ENCODE measurements around the gene GTF3C5. TPM values are rescaled to one million over a fixed set of nuclear protein-coding genes. Genes with fewer than 3 reads are reported as not detected.
"Not testable (repeated sequence)": the region's sequence is repeated elsewhere in the genome, so short reads cannot be mapped to it uniquely, and the experiment has no call there.

The GTF3C5 gene
- total RNA-seq, 2 experiments from 2014 or later = 89.3 to 95.7 TPM

DNA sequence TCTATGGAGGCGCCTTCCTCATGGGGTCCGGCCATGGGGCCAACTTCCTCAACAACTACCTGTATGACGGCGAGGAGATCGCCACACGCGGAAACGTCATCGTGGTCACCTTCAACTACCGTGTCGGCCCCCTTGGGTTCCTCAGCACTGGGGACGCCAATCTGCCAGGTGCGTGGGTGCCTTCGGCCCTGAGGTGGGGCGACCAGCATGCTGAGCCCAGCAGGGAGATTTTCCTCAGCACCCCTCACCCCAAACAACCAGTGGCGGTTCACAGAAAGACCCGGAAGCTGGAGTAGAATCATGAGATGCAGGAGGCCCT, 34.2 kb downstream of the GTF3C5 start:
- POLR2A ChIA-PET = no interaction called here
- Mint-ChIP-seq H3K36me3 (ENCODE audit: low read depth) (no peaks in the 10 kb centered on the region), H3K4me1 (ENCODE audit: low read depth) (peaks cover 24% of the 10 kb centered on the region), H3K27ac (no peak overlapping the region), H3K9me3 (ENCODE audit: insufficient read depth) (no peaks in the 10 kb centered on the region), H3K4me3 (no peak overlapping the region), H3K27me3 (ENCODE audit: low read depth) (no peaks in the 10 kb centered on the region)
- no peak for DNase-seq
- CTCF ChIA-PET = interaction anchor here (0.8 kb wide), 1 partner anchor 42 kb away, joined by 3 read pairs; no protein-coding TSS in a partner anchor
- ATAC-seq = no peak

DNA sequence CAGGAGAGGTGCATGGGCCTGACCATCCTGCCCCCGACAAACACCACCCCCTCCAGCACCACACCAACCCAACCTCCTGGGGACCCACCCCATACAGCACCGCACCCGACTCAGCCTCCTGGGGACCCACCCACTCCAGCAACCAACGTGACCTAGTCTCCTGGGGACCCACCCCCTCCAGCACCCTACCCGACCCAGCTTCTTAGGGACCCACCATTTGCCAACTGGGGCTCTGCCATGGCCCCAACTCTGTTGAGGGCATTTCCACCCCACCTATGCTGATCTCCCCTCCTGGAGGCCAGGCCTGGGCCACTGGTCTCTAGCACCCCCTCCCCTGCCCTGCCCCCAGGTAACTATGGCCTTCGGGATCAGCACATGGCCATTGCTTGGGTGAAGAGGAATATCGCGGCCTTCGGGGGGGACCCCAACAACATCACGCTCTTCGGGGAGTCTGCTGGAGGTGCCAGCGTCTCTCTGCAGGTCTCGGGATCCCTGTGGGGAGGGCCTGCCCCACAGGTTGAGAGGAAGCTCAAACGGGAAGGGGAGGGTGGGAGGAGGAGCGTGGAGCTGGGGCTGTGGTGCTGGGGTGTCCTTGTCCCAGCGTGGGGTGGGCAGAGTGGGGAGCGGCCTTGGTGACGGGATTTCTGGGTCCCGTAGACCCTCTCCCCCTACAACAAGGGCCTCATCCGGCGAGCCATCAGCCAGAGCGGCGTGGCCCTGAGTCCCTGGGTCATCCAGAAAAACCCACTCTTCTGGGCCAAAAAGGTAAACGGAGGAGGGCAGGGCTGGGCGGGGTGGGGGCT, 35.6 kb downstream of the GTF3C5 start:
- DNase-seq = no peak
- H3K4me1 Mint-ChIP-seq (ENCODE audit: low read depth) = peaks cover 12% of the 10 kb centered on the region
- H3K27me3 Mint-ChIP-seq (ENCODE audit: low read depth) = no peaks in the 10 kb centered on the region
- ATAC-seq = no peak
- no peaks in the 10 kb centered on the region for H3K9me3 Mint-ChIP-seq (ENCODE audit: insufficient read depth)
- ChIA-PET POLR2A (interaction anchor here (1.4 kb wide), 1 partner anchor 36 kb away, joined by 6 read pairs; the partner anchor contains the start of gene GTF3C5), CTCF (interaction anchor here (0.7 to 1.4 kb wide), 2 partner anchors 77 to 78 kb away, joined by 4 read pairs; no protein-coding TSS in a partner anchor)
- no peaks in the 10 kb centered on the region for H3K36me3 Mint-ChIP-seq (ENCODE audit: low read depth)
- no peak overlapping the region for H3K4me3 Mint-ChIP-seq
- H3K27ac Mint-ChIP-seq = no peak overlapping the region

DNA sequence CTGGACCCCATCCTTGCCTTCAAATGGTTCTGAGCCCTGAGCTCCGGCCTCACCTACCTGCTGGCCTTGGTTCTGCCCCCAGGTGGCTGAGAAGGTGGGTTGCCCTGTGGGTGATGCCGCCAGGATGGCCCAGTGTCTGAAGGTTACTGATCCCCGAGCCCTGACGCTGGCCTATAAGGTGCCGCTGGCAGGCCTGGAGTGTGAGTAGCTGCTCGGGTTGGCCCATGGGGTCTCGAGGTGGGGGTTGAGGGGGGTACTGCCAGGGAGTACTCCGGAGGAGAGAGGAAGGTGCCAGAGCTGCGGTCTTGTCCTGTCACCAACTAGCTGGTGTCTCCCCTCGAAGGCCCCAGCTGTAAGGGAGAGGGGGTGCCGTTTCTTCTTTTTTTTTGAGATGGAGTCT, 36.2 kb downstream of the GTF3C5 start:
- Mint-ChIP-seq H3K9me3 (ENCODE audit: insufficient read depth) (no peaks in the 10 kb centered on the region), H3K4me1 (ENCODE audit: low read depth) (peaks cover 10% of the 10 kb centered on the region), H3K36me3 (ENCODE audit: low read depth) (peaks cover 3% of the 10 kb centered on the region), H3K27me3 (ENCODE audit: low read depth) (no peaks in the 10 kb centered on the region), H3K4me3 (no peak overlapping the region), H3K27ac (no peak overlapping the region)
- DNase-seq = no peak
- ChIA-PET POLR2A (interaction anchor here (0.9 to 1.4 kb wide), 2 partner anchors 9 to 36 kb away, joined by 3 to 6 read pairs; partner anchors contain the start of gene GTF3C5), CTCF (interaction anchor here (1.4 kb wide), 1 partner anchor 77 kb away, joined by 4 read pairs; no protein-coding TSS in a partner anchor)
- ATAC-seq = no peak

DNA sequence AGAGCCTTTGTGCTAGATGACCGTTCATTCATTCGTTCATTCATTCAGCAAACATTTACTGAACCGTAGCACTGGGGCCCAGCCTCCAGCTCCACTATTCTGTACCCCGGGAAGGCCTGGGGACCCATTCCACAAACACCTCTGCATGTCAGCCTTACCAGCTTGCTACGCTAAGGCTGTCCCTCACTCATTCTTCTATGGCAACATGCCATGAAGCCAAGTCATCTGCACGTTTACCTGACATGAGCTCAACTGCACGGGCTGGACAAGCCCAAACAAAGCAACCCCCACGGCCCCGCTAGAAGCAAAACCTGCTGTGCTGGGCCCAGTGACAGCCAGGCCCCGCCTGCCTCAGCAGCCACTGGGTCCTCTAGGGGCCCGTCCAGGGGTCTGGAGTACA, 37.0 kb downstream of the GTF3C5 start:
- H3K4me3 Mint-ChIP-seq = no peak overlapping the region
- DNase-seq = no peak
- no peaks in the 10 kb centered on the region for H3K9me3 Mint-ChIP-seq (ENCODE audit: insufficient read depth)
- no peak for ATAC-seq
- ChIA-PET POLR2A (interaction anchor here (0.9 to 1.4 kb wide), 2 partner anchors 9 to 37 kb away, joined by 3 to 6 read pairs; partner anchors contain the start of gene GTF3C5), CTCF (interaction anchor here (1.4 kb wide), 1 partner anchor 76 kb away, joined by 4 read pairs; no protein-coding TSS in a partner anchor)
- no peak overlapping the region for H3K27ac Mint-ChIP-seq
- no peaks in the 10 kb centered on the region for H3K27me3 Mint-ChIP-seq (ENCODE audit: low read depth)
- H3K36me3 Mint-ChIP-seq (ENCODE audit: low read depth) = peaks cover 3% of the 10 kb centered on the region
- H3K4me1 Mint-ChIP-seq (ENCODE audit: low read depth) = peaks cover 7% of the 10 kb centered on the region

DNA sequence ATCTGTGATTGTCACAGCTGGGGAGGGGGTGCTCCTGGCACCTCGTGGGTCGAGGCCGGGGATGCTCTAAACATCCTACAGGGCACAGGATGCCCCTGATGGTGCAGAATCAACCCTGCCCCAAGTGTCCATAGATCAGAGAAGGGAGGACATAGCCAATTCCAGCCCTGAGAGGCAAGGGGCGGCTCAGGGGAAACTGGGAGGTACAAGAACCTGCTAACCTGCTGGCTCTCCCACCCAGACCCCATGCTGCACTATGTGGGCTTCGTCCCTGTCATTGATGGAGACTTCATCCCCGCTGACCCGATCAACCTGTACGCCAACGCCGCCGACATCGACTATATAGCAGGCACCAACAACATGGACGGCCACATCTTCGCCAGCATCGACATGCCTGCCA, 37.6 kb downstream of the GTF3C5 start:
- H3K27ac Mint-ChIP-seq; CTCF ChIA-PET; DNase-seq; ATAC-seq; H3K4me1 Mint-ChIP-seq (ENCODE audit: low read depth); H3K27me3 Mint-ChIP-seq (ENCODE audit: low read depth); H3K9me3 Mint-ChIP-seq (ENCODE audit: insufficient read depth); H3K36me3 Mint-ChIP-seq (ENCODE audit: low read depth); H3K4me3 Mint-ChIP-seq; POLR2A ChIA-PET: not testable (repeated sequence)

DNA sequence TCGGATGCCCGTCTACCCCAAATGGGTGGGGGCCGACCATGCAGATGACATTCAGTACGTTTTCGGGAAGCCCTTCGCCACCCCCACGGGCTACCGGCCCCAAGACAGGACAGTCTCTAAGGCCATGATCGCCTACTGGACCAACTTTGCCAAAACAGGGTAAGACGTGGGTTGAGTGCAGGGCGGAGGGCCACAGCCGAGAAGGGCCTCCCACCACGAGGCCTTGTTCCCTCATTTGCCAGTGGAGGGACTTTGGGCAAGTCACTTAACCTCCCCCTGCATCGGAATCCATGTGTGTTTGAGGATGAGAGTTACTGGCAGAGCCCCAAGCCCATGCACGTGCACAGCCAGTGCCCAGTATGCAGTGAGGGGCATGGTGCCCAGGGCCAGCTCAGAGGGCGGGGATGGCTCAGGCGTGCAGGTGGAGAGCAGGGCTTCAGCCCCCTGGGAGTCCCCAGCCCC, 39.7 kb downstream of the GTF3C5 start:
- CTCF ChIA-PET; POLR2A ChIA-PET; H3K27me3 Mint-ChIP-seq (ENCODE audit: low read depth); H3K4me1 Mint-ChIP-seq (ENCODE audit: low read depth); DNase-seq; H3K27ac Mint-ChIP-seq; H3K4me3 Mint-ChIP-seq; H3K9me3 Mint-ChIP-seq (ENCODE audit: insufficient read depth); ATAC-seq; H3K36me3 Mint-ChIP-seq (ENCODE audit: low read depth): not testable (repeated sequence)

DNA sequence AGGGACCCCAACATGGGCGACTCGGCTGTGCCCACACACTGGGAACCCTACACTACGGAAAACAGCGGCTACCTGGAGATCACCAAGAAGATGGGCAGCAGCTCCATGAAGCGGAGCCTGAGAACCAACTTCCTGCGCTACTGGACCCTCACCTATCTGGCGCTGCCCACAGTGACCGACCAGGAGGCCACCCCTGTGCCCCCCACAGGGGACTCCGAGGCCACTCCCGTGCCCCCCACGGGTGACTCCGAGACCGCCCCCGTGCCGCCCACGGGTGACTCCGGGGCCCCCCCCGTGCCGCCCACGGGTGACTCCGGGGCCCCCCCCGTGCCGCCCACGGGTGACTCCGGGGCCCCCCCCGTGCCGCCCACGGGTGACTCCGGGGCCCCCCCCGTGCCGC, 40.2 kb downstream of the GTF3C5 start:
- H3K27me3 Mint-ChIP-seq (ENCODE audit: low read depth); H3K27ac Mint-ChIP-seq; H3K36me3 Mint-ChIP-seq (ENCODE audit: low read depth); H3K4me1 Mint-ChIP-seq (ENCODE audit: low read depth); CTCF ChIA-PET; H3K4me3 Mint-ChIP-seq; DNase-seq; POLR2A ChIA-PET; H3K9me3 Mint-ChIP-seq (ENCODE audit: insufficient read depth); ATAC-seq: not testable (repeated sequence)

DNA sequence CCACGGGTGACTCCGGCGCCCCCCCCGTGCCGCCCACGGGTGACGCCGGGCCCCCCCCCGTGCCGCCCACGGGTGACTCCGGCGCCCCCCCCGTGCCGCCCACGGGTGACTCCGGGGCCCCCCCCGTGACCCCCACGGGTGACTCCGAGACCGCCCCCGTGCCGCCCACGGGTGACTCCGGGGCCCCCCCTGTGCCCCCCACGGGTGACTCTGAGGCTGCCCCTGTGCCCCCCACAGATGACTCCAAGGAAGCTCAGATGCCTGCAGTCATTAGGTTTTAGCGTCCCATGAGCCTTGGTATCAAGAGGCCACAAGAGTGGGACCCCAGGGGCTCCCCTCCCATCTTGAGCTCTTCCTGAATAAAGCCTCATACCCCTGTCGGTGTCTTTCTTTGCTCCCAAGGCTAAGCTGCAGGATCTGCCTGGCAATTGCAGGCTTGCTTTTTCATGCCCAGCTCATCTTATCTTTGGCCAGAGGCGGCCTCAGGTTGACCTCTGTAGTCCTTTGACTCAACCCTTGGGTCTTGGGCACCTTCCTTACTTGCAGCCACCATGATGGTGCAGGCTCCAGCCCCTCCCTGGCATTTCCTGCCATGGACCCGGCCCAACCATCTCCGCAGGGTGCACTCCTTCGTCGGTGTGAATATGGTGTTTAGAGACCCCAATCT, 40.8 kb downstream of the GTF3C5 start:
- peaks cover 4% of the 10 kb centered on the region for H3K27me3 Mint-ChIP-seq (ENCODE audit: low read depth)
- CTCF ChIA-PET = no interaction called here
- no peak overlapping the region for H3K4me3 Mint-ChIP-seq
- H3K4me1 Mint-ChIP-seq (ENCODE audit: low read depth) = no peaks in the 10 kb centered on the region
- H3K9me3 Mint-ChIP-seq (ENCODE audit: insufficient read depth) = no peaks in the 10 kb centered on the region
- ATAC-seq (no peak), DNase-seq (no peak)
- peaks cover 3% of the 10 kb centered on the region for H3K36me3 Mint-ChIP-seq (ENCODE audit: low read depth)
- no peak overlapping the region for H3K27ac Mint-ChIP-seq
- POLR2A ChIA-PET = no interaction called here

DNA sequence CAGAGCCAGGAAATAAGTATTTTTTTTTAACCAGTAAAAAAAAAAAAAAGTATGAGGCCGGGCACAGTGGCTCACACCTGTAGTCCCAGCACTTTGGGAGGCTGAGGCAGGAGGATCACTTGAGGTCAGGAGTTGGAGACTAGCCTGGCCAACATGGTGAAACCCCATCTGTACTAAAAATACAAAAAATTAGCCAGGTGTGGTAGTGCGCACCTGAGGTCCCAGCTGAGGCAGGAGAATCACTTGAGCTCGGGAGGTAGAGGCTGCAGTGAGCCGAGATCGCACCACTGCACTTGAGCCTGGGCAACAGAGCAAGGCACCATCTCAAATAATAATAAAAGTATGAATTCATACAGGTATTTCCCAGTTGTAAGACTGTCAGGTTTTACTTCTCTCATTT, 41.4 kb downstream of the GTF3C5 start:
- CTCF ChIA-PET; H3K27ac Mint-ChIP-seq; H3K4me3 Mint-ChIP-seq; DNase-seq; H3K9me3 Mint-ChIP-seq (ENCODE audit: insufficient read depth); ATAC-seq; H3K4me1 Mint-ChIP-seq (ENCODE audit: low read depth); H3K36me3 Mint-ChIP-seq (ENCODE audit: low read depth); H3K27me3 Mint-ChIP-seq (ENCODE audit: low read depth); POLR2A ChIA-PET: not testable (repeated sequence)

DNA sequence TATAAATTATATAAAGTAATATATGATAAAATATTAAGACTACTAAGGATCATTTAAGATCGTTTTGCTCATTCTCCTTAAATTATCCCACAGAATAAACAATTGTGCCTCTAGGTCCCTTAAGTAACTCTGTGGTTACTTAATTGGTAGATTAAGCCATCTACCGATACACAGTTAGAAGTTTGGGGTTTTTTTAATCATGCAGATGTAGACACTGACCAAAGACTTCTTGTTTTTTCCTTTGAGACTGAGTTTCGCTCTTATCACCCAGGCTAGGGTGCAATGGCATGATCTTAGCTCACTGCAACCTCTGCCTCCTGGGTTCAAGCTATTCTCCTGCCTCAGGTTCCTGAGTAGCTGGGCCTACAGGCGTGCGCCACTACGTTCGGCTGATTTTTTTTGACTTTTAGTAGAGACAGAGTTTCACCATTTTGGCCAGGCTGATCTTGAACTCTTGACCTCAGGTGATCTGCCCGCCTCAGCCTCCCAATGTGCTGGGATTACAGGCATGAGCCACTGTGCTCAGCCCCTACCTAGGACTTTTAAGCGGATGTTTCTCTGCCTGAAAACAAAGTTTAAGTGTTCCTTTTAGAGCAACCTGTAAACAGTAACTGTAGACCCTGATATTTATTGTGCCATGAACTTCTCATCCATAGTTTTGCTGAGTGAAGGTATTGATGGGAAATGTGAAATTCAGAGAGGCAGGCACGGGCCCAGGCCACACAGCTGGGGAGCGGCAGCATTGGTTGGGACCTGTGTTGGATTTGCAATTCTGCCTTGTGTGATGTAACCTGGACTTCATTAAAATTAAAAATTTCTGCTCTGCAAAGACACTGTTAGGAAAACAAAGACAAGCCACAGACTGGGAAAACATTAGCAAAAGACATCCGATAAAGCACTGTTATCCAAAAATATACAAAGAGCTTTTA, 42.6 kb downstream of the GTF3C5 start:
- Mint-ChIP-seq H3K9me3 (ENCODE audit: insufficient read depth) (no peaks in the 10 kb centered on the region), H3K27ac (no peak overlapping the region), H3K36me3 (ENCODE audit: low read depth) (peaks cover 3% of the 10 kb centered on the region), H3K4me3 (no peak overlapping the region), H3K4me1 (ENCODE audit: low read depth) (no peaks in the 10 kb centered on the region), H3K27me3 (ENCODE audit: low read depth) (peaks cover 4% of the 10 kb centered on the region)
- ChIA-PET CTCF (interaction anchor here (1.1 to 1.4 kb wide), 3 partner anchors 51 to 76 kb away, joined by 3 read pairs; no protein-coding TSS in a partner anchor), POLR2A (no interaction called here)
- no peak for ATAC-seq
- DNase-seq = no peak

DNA sequence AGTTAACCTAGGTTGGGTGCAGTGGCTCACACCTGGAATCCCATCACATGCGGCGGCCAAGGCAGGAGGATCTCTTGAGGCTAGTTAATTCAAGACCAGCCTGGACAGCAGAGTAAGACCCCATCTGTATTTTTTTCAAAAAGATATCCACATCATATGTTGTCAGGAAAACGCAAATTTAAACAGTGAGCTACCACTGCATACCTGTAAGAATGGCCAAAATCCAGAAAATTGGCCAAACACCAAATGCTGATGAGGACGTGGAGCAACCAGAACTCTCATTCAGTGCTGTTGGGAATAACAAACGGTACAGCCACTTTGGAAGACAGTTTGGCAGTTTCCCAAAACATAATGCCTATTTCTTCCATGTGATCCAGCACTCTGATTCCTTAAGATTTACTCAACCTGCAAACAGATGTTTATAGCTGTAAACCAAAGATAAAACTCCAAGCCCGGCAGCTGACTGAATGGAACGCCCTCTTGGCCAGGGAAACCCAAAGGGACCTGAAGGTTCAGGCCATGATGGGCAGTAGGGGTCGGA, 43.4 kb downstream of the GTF3C5 start:
- ChIA-PET POLR2A (no interaction called here), CTCF (interaction anchor here (1.1 to 1.4 kb wide), 4 partner anchors 52 to 75 kb away, joined by 3 to 4 read pairs (median 3); no protein-coding TSS in a partner anchor)
- Mint-ChIP-seq H3K27ac (no peak overlapping the region), H3K4me1 (ENCODE audit: low read depth) (no peaks in the 10 kb centered on the region), H3K27me3 (ENCODE audit: low read depth) (peaks cover 8% of the 10 kb centered on the region), H3K4me3 (no peak overlapping the region), H3K36me3 (ENCODE audit: low read depth) (peaks cover 3% of the 10 kb centered on the region), H3K9me3 (ENCODE audit: insufficient read depth) (no peaks in the 10 kb centered on the region)
- no peak for DNase-seq
- no peak for ATAC-seq
